Sciatic nerve (tissue), 2 donors: ENCODE measurements around the gene MYH3. TPM values are rescaled to one million over a fixed set of nuclear protein-coding genes. Genes with fewer than 3 reads are reported as not detected.
A peak's percentile ranks its signal among the peaks of the same experiment; 100 is the strongest.

Source experiments
- ATAC-seq: fragments of 200-7000 bp; cut with Tn5 transposase; one replicate; pipeline ENCODE4 v1.9.1; 2020; ENCODE audit warnings: mild to moderate bottlenecking, moderate library complexity
- DNase-seq: peaks from one replicate; pipeline ENCODE4 v3.0.0-alpha.2; 2020; ENCODE audit warnings: low spot score
- intact Hi-C: fragments of 100-400 bp; cut with DNase I; formaldehyde crosslinking; loops from one replicate; pipeline ENCODE4 v1.14.2; 2022
- total RNA-seq: library from RNA; stranded (reverse); fragmentation: NEBNext Ultra II Directional; extraction: Animal tissue kit (Norgen Biotek cat#: 25700); gene quantifications from one replicate; pipeline ENCODE4 v1.2.1, GENCODE V29; 2021
- donor health status: DM: no; HTN: no; CAD: no.
- donor health status: DM: no; HTN: no; CAD: no.

The MYH3 gene
- total RNA-seq, 1 donor from 2014 or later: 4.3 TPM

DNA sequence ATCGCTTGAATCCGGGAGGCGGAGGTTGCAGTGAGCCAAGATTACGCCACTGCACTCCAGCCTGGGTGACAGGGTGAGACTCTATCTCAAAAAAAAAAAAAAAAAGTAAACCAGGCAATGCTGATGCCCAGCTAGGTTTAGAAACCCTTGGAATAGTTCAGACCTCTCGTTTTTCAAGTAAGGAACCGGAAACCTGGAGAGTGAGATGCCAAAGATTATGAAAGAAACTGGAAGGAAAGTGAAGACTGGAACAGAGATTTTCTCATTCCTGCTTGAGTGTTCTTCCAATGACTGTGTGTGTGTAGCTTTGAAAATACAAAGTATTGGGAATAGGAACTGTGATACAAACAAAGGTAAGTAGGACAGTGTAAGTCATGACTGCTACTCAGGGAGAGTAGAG is 35.7 kb downstream of the MYH3 start:
- DNase-seq (no peak), ATAC-seq (no peak)
- intact Hi-C loops: no loop called here

GRCh38 chr17:10620823-10621222 is 36.3 kb downstream of the MYH3 start:
- intact Hi-C loops: no loop called here
- DNase-seq: no peak
- no peak for ATAC-seq

DNA sequence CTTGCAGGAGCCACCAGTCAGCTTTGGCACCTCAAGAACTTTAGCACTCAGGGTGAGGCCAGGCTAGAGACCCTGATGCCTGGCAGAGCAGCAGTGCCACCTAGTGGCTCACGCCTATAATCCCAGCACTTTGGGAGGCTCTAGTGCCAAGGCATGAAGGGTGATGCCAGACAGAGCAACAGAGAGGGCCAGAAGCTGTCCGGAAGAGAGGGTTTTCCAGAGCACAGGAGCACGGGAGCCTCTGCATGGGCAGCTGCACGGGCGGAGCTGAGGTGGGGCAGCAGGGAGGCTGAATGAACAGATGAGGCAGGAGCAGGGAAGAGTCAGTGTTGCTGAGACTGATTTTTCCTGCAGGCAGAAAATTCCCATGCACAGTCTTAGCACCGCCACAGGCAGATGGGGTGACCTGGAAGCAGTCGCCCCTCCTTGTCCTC is 38.9 kb downstream of the MYH3 start:
- intact Hi-C loops: loop anchor here (10.0 kb wide), 1 partner anchor 293 kb away; no protein-coding TSS in a partner anchor
- ATAC-seq: peak; percentile 89
- DNase-seq: peak; percentile 80

DNA sequence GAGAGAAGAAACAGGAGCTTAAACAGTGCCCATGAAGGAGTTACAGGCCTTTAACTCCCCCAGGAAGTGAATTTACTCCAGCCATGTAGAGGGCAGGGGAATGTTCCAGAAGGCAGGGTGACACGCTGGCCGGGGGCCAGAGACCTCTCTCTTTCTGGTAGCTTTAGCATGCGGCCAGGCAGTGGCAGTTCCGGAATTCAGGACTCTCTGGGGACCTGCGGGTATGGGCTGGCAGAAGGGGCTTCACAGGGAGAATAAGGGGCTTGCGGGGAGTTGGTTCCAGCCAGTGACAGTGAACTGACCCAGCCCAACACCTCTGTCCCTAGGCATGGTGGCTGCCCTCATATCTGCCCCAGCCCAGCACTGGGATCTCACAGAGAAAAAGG is 40.0 kb downstream of the MYH3 start:
- ATAC-seq (no peak), DNase-seq (no peak)
- intact Hi-C loops: loop anchor here (10.0 kb wide), 1 partner anchor 292 kb away; no protein-coding TSS in a partner anchor

DNA sequence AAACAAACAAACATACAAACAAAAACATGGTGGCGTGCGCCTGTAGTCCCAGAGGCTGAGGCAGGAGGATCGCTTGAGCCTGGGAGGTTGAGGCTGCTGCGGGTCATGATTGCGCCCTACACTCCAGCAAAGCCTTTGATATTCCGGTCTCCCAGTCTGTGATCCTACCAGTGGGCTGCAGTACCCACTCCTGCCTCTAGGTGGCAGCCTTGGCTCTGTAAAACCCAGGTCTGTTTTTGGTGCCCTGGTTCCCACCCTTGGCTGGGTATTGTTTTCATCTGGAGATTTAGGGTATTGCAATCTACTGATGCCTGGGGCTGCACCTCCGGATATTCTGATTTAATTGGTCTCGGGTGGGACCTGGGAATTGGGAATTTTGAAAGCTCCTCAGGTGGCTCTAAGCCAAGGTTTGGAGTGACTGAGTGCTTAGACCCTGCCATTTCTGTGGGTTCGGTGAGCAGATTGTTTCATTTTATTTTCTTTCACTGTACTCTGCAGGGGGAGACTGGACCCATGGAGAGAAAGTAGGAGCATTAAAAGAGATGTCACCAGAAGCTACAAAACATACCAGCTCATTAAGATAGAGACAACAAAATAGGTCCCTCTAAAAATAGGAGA is 40.5 kb downstream of the MYH3 start:
- ATAC-seq: peak; percentile 78
- peak; percentile 87 for DNase-seq
- intact Hi-C loops: loop anchor here (10.0 kb wide), 1 partner anchor 292 kb away; no protein-coding TSS in a partner anchor

DNA sequence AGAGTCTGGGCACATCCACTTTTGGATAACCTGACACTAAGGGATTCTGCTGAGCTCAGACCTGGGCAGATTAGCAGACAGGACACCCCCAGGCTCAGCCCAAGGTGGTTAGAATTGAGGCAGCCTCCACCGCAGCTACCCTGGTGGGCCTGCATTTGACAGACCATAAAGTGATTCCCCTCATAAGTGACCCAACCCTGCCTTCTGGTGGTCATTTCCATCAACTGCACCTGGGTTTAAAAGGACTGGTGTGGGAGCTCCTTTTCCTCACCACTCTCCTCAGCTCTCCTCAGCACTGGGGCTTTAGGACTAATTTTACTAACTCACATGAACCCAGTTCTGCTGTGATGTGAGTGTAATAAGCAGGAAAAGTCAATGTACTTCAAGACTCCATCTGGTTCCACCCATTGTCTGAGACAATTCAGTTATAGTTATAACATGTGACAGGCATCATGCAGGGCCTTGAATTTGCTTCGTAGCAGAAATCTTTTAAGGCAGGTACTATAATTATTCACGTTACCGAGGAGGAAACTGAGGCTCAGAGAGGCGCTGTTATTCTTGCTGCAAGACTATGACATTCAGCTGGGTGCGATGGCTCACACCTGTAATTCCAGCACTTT is 42.5 kb downstream of the MYH3 start:
- intact Hi-C loops: loop anchor here (10.0 kb wide), 1 partner anchor 290 kb away; no protein-coding TSS in a partner anchor
- DNase-seq (no peak), ATAC-seq (peak; percentile 52)

DNA sequence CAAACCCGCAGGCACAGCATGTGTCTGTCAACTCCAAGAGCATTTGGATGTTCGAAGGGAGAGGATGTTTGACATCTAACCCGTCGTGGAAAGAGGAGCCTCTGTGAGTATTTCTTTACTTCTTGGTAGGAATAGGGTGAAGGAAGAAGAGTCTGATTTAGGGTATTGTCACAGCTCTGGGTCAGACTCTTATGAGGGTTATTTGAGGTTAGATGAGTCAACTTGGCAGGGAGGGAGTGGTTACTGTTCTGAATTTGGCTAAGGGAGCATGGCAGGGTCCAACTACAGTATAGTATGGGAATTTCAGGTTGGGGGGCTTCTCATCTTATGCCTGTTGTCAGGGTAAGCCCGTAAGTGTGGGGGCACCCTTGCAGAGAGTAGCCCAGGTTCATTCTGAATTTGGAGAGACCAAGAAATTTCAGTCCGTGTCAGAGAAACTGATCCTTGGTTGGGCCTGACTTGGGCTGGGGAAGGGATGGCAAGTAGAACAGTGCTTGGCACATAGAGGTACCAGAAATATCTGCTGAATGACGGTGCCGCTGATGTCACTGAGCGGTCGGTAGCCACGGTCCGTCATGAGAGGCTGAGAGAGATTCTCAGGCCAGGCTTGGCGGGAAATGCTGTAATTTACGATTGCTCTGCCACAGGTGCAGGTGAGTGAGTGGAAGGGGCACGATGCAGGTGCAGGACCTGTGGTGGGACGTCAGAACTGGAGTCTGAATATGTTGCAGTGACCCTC is 43.2 kb downstream of the MYH3 start:
- ATAC-seq: peak; percentile 52
- no peak for DNase-seq
- intact Hi-C loops: loop anchor here (10.0 kb wide), 1 partner anchor 289 kb away; no protein-coding TSS in a partner anchor

- DNase-seq: no peak
- ATAC-seq: no peak
- intact Hi-C loops: loop anchor here (10.0 kb wide), 1 partner anchor 288 kb away; no protein-coding TSS in a partner anchor
These were observed 44.0 kb downstream of the MYH3 start for GRCh38 chr17:10612957-10613744.

- ATAC-seq: no peak
- intact Hi-C loops: loop anchor here (10.0 kb wide), 1 partner anchor 286 kb away; no protein-coding TSS in a partner anchor
- DNase-seq: no peak
These were observed 46.2 kb downstream of the MYH3 start for GRCh38 chr17:10610884-10611283.

DNA sequence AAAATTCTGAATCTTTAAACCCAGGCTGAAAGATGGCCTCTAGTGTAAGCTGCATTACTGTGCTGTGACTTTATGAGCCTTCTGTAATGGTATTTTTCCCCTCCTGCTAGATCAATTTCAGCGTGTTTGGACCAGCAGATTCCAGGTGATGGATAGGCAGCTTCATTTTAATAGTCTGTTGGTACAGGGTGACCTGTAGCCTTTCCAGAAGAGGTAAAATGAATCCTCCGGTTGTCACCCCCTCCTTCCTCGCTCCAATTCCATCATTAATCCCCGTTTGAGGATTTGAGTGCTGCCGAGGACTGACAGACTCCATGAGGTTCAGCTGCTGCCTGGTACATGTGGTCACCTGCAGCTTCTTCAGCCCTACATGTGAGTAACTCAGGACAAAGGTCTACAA is 48.9 kb downstream of the MYH3 start:
- ATAC-seq: no peak
- no peak for DNase-seq
- intact Hi-C loops: no loop called here

DNA sequence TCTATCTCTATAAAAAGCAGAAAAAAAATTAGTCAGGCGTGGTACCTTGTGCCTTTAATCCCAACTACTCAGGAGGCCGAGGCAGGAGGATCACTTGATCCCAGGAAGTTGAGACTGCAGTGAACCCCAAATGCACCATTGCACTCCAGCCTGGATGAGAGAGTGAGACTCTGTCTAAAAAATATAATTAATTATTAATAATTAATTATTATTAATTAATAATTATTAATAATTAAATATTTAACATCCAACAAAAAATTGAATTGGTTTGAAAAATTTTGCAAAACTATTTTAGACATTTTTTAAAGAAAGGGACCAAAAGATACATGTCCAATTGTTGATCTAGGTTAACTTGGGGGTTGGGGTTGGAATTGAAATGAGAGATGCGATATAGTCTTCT is 51.0 kb downstream of the MYH3 start:
- intact Hi-C loops: no loop called here
- DNase-seq (no peak), ATAC-seq (no peak)

DNA sequence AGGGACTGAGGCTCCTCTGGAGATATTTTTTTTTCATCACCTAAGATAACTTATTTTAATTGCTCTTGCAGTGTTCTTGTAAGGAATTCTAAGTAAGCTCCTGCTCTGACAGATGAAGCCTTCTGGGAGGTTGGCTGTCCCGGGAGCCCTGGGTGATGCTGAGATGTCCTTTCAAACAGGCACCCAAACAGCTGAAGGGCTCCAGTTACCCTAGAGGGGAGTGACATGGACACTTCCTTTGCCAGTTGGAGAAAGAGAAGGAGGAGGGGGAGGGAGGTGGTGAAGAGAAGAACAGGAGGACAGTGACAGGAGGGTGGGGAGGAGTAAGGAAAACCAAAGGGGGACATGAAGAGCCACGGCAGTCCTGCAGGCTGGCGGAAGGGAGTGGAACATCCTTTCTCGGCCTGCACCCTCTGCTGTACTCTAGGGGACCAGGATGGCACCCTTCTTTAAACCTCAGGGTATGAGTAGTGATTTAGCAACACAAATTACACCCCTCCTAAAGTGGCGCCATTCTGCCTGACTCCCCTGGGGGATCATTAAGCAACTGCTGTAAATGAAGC is 51.8 kb downstream of the MYH3 start:
- ATAC-seq (no peak), DNase-seq (no peak)
- intact Hi-C loops: no loop called here

DNA sequence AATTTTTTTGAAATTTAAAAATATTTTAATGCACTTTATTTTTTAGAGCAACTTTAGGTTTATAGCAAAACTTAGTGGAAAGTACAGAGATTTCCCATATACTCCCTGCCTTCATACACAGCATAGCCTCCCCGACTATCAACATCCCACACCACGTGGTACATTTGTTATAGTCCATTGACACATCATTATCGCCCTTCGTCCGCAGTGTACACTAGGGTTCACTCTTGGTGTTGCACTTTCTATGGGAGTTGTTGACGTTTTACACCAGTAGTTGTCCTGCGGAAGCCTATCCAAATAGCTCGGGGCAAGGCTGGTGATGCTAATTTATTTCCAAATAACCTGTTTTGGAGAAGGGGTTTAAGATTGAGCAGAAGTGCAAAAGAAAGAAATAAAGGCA is 52.6 kb downstream of the MYH3 start:
- intact Hi-C loops: no loop called here
- no peak for ATAC-seq
- no peak for DNase-seq

DNA sequence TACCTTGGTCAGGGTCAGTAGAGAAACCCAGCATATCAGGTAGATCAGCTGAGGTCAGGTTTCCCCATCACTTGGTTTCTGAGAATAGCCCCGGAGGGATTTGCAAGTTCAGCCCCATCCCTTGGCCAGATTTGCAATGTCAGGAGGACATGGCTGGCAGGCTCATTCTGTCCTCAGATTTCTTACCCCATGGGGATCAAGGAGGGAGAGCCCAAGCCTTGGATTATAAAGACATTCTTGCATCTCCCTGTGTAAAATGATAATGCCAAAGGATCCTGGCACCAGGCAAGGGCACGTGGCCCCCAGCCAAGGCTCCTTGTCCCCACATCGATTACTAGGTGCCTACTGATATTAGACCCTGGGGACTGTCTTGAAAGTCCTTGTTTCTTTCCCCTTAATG is 53.2 kb downstream of the MYH3 start:
- no peak for ATAC-seq
- intact Hi-C loops: no loop called here
- no peak for DNase-seq

DNA sequence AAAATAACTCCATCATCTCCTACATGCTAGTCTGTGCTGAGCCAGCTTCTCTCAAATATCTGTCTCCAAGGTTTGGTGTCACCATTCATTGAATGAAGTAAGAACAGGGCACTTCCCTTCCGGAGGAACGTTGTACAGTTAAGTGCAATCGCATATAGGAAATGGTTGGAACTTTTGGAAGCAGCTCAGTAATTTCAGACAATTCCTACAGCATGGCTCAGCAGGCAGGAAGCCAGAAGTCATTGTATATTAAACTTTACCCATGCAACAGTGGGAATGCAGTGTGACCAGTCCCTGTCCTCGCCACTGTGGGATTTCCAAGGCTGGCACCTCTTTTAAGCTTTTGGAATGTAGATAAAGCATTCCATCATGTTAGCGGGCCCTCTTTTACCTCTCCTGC is 56.5 kb downstream of the MYH3 start:
- DNase-seq: no peak
- intact Hi-C loops: no loop called here
- no peak for ATAC-seq

DNA sequence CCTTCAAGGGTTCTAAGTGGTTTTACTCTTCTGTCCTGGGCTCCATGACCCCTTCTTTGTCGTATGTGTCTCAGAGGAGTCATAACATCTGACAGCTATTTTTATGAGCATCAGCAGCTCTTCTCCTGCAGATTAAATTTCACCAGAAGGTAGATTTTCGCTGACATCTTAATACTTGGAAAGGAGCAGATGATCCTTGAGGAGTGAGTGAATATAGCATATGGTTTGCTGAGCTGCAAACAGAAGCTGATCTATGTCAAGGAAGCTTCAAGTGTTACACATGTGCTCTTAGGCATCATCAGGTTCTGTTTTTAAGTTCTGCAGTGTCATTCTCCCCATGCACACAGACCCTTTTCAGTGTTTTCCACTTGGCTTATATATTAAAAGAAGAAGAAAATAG is 58.5 kb downstream of the MYH3 start:
- ATAC-seq: no peak
- intact Hi-C loops: no loop called here
- no peak for DNase-seq

DNA sequence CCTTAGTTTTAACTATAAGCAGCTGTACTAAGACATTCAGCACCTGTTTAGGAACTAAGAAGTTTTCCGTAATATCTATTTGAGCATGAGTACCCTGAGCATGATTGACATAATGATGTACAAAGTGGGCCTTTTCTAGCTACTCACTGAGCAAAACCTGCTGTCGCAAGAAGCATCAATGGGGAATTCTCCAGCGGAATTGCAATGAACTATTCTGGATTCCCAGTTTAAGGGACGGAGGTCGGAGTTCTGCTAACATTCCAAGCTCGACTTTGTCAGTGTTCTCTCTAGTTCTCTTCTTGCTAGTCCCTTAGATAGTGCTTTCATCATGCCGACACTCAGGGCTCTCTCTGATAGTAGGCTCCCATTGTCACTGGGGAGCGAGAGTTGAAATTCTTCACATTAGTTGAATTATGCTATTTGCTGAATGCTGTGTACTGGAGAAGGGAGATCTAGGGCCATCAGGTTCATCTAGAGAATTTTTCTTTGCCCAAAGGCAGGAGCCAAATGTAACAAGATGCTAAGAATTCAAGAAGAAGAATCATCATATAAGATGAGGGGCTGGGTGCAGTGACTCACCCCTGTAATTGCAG is 67.5 kb downstream of the MYH3 start:
- no peak for DNase-seq
- intact Hi-C loops: no loop called here
- ATAC-seq: no peak

DNA sequence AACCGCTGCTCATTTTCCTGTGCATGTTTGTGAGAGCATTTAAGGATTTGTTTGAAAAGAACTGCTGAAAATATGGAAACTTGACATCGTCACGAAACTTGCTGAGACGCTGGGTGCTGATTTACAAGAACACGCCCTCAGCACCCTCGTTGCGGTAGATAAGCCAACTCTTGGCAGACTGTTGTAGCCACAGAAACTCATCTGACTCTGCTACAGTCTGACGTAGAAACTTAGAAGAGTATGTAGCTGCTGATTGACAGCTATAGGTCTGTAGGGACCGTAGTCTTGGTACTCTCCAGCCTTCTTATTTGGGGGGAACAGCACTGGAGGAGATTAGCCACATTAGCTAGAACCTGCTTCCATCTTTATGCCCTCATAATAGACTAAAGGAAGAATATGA is 71.6 kb downstream of the MYH3 start:
- intact Hi-C loops: no loop called here
- no peak for ATAC-seq
- no peak for DNase-seq

GRCh38 chr17:10583834-10584233 is 73.3 kb downstream of the MYH3 start:
- DNase-seq: no peak
- no peak for ATAC-seq
- intact Hi-C loops: no loop called here
